ENCODE data around the gene SIK2.
A peak's percentile ranks its signal among the peaks of the same experiment; 100 is the strongest.
"Not testable (repeated sequence)": the region's sequence is repeated elsewhere in the genome, so short reads cannot be mapped to it uniquely, and the experiment has no call there.

The SIK2 gene

GRCh38 chr11:111759778-111760407 is 157.6 kb downstream of the SIK2 start:
- no peak for DNase-seq (ENCODE audit: low read depth in 2 of 2)

GRCh38 chr11:111761036-111761435 is 158.8 kb downstream of the SIK2 start:
- no peak for DNase-seq (ENCODE audit: low read depth in 2 of 2)

- DNase-seq (ENCODE audit: low read depth in 2 of 2) = no peak
Observed at GRCh38 chr11:111762526-111762925, 160.3 kb downstream of the SIK2 start.

- DNase-seq (ENCODE audit: low read depth in 2 of 2) = no peak
Observed at GRCh38 chr11:111762981-111763643, 160.9 kb downstream of the SIK2 start.

GRCh38 chr11:111764621-111765020 is 162.4 kb downstream of the SIK2 start:
- DNase-seq (ENCODE audit: low read depth in 2 of 2) = no peak

- DNase-seq (ENCODE audit: low read depth in 2 of 2) = no peak
Observed at GRCh38 chr11:111765320-111765983, 163.2 kb downstream of the SIK2 start.

GRCh38 chr11:111765984-111766833 is 164.0 kb downstream of the SIK2 start, which contains the start of gene PPP2R1B:
PPP2R1B (minus strand) TSS chr11:111766389; CDS start chr11:111766361, 28 bp downstream.
- peak; percentile 40 to 49 for DNase-seq (ENCODE audit: low read depth in 2 of 2)

- DNase-seq (ENCODE audit: low read depth in 2 of 2) = no peak
Observed at GRCh38 chr11:111766834-111767142, 164.5 kb downstream of the SIK2 start.

- DNase-seq (ENCODE audit: low read depth in 2 of 2) = no peak
Observed at GRCh38 chr11:111770581-111771134, 168.4 kb downstream of the SIK2 start.

- DNase-seq (ENCODE audit: low read depth in 2 of 2) = not testable (repeated sequence)
Observed at GRCh38 chr11:111771205-111771604, 169.0 kb downstream of the SIK2 start.

- DNase-seq (ENCODE audit: low read depth in 2 of 2) = no peak
Observed at GRCh38 chr11:111772535-111772934, 170.3 kb downstream of the SIK2 start.

GRCh38 chr11:111774955-111775710 is 172.9 kb downstream of the SIK2 start:
- DNase-seq (ENCODE audit: low read depth in 2 of 2) = no peak

GRCh38 chr11:111776398-111777093 is 174.3 kb downstream of the SIK2 start:
- no peak for DNase-seq (ENCODE audit: low read depth in 2 of 2)

GRCh38 chr11:111777094-111778046 is 175.1 kb downstream of the SIK2 start:
- no peak for DNase-seq (ENCODE audit: low read depth in 2 of 2)

- DNase-seq (ENCODE audit: low read depth in 2 of 2) = no peak
Observed at GRCh38 chr11:111778047-111778558, 175.9 kb downstream of the SIK2 start.

GRCh38 chr11:111779118-111779517 is 176.9 kb downstream of the SIK2 start:
- no peak for DNase-seq (ENCODE audit: low read depth in 2 of 2)
